A549 (cell line): ENCODE results near the gene FOXO1. TPM values are rescaled to one million over a fixed set of nuclear protein-coding genes. Genes with fewer than 3 reads are reported as not detected.

Source experiments
- ATAC-seq, 2 experiments: fragments of 200-7000 bp in 1 of 2; fragments of >200 bp in 1 of 2; cut with Nextera tagmentation in 1 of 2; cut with Tn5 transposase in 1 of 2; 3 replicates each; pipeline versions ENCODE4 v1.8.0 to v1.9.1; 2018 to 2020; ENCODE audit warnings: mild to moderate bottlenecking in 1 of 2, moderate library complexity in 1 of 2
- CTCF ChIA-PET: fragments of 300-600 bp; sonication (Branson Sonifier 250); formaldehyde crosslinking; extraction: SDS; loops from one replicate; lab custom pipeline; 2021; ENCODE audit warnings: antibody characterized with exemption, inconsistent platforms; lab: Yijun Ruan, JAX
- POLR2A ChIA-PET: fragments of 350-600 bp; formaldehyde crosslinking; extraction: SDS; loops from one replicate; lab custom pipeline; 2021; ENCODE audit warnings: antibody characterized with exemption, inconsistent platforms; lab: Yijun Ruan, JAX
- DNase-seq, 2 experiments: peaks; one replicate each; pipeline versions ENCODE4 v3.0.0 to v3.0.0-alpha.2; 2011 to 2016; ENCODE audit warnings: low read depth in 1 of 2, low spot score in 1 of 2
- FAIRE-seq: peaks from 2 replicates; lab custom pipeline; 2011; peaks lifted over from hg19 to GRCh38; lab: Jason Lieb, UNC
- H3K27ac ChIP-seq, 2 experiments: fragments of >200 bp; sonication (Bioruptor Twin); formaldehyde crosslinking; 3 replicates each; pipeline ENCODE4 v1.5.1; 2016 to 2017
- H3K4me1 ChIP-seq: fragments of >200 bp; sonication (Bioruptor Twin); formaldehyde crosslinking; 3 replicates; pipeline ENCODE4 v1.6.1; 2016
- H3K4me2 ChIP-seq: fragments of >200 bp; sonication (Bioruptor Twin); formaldehyde crosslinking; 3 replicates; pipeline ENCODE4 v1.6.1; 2016
- H3K4me3 ChIP-seq: fragments of >200 bp; sonication (Bioruptor Twin); formaldehyde crosslinking; 3 replicates; pipeline ENCODE4 v1.5.1; 2016
- H3K9me3 ChIP-seq: fragments of >200 bp; sonication (Bioruptor Twin); formaldehyde crosslinking; 3 replicates; pipeline ENCODE4 v1.6.1; 2016
- BHLHE40 ChIP-seq: IDR thresholded peaks from 2 replicates; pipeline ENCODE4 v1.6.1; 2012; ENCODE audit warnings: low read depth, low read length, inconsistent platforms
- CBX8 ChIP-seq: fragments of 200-600 bp; sonication (generic); IDR thresholded peaks from 2 replicates; pipeline ENCODE4 v1.6.1; 2016
- CEBPB ChIP-seq, 2 experiments: fragments of >200 bp in 1 of 2; sonication (Bioruptor Twin) in 1 of 2; formaldehyde crosslinking in 1 of 2; IDR thresholded peaks; 2 replicates each; pipeline ENCODE4 v1.6.1; 2012 to 2016
- CHD4 ChIP-seq: fragments of 200-600 bp; sonication (generic); IDR thresholded peaks from 2 replicates; pipeline ENCODE4 v1.6.1; 2016; ENCODE audit warnings: antibody characterized with exemption, mild to moderate bottlenecking, borderline replicate concordance
- EHMT2 ChIP-seq: fragments of 200-600 bp; sonication (generic); IDR thresholded peaks from 2 replicates; pipeline ENCODE4 v1.6.1; 2016; ENCODE audit warnings: antibody characterized with exemption, low read depth, mild to moderate bottlenecking, moderate library complexity
- FOSB ChIP-seq: fragments of 250-450 bp; sonication (Bioruptor Pico); IDR thresholded peaks from 2 replicates; pipeline ENCODE4 v1.5.0; 2020; ENCODE audit warnings: mild to moderate bottlenecking, moderate library complexity
- FOXS1 ChIP-seq: fragments of 250-450 bp; sonication (Bioruptor Pico); IDR thresholded peaks from 2 replicates; pipeline ENCODE4 v1.5.0; 2020; ENCODE audit warnings: mild to moderate bottlenecking, moderate library complexity
- GATA3 ChIP-seq: IDR thresholded peaks from 2 replicates; pipeline ENCODE4 v1.6.1; 2012; ENCODE audit warnings: borderline replicate concordance
- HDAC2 ChIP-seq: fragments of 200-600 bp; sonication (generic); IDR thresholded peaks from 2 replicates; pipeline ENCODE4 v1.6.1; 2016
- JUN ChIP-seq, 2 experiments: fragments of >200 bp; sonication (Bioruptor Twin); formaldehyde crosslinking; IDR thresholded peaks; 2 replicates in 1 of 2; 3 replicates in 1 of 2; pipeline ENCODE4 v1.6.1; 2016 to 2017
- JUNB ChIP-seq: fragments of >200 bp; sonication (Bioruptor Twin); formaldehyde crosslinking; IDR thresholded peaks from 2 replicates; pipeline ENCODE4 v1.6.1; 2016
- KDM1A ChIP-seq: fragments of 200-600 bp; sonication (generic); IDR thresholded peaks from 2 replicates; pipeline ENCODE4 v1.6.1; 2016; ENCODE audit warnings: low read depth, mild to moderate bottlenecking
- NPAS2 ChIP-seq: fragments of 250-450 bp; sonication (Bioruptor Pico); IDR thresholded peaks from 2 replicates; pipeline ENCODE4 v1.8.0; 2022; ENCODE audit warnings: mild to moderate bottlenecking, moderate library complexity, borderline replicate concordance
- NR3C1 ChIP-seq: fragments of >200 bp; sonication (Bioruptor Twin); formaldehyde crosslinking; IDR thresholded peaks from 3 replicates; pipeline ENCODE4 v1.6.1; 2017
- PHF8 ChIP-seq: fragments of 200-600 bp; sonication (generic); IDR thresholded peaks from 2 replicates; pipeline ENCODE4 v1.6.1; 2016; ENCODE audit warnings: low read depth, mild to moderate bottlenecking, antibody characterized with exemption, moderate library complexity, borderline replicate concordance
- RAD21 ChIP-seq, 2 experiments: fragments of >200 bp in 1 of 2; sonication (Bioruptor Twin) in 1 of 2; formaldehyde crosslinking in 1 of 2; IDR thresholded peaks in 1 of 2; conservative IDR thresholded peaks in 1 of 2; 2 replicates in 1 of 2; 3 replicates in 1 of 2; pipeline ENCODE4 v1.6.1; 2012 to 2018; ENCODE audit warnings: inconsistent platforms in 1 of 2
- RARB ChIP-seq: fragments of 250-450 bp; sonication (Bioruptor Pico); IDR thresholded peaks from 2 replicates; pipeline ENCODE4 v1.8.0; 2021; ENCODE audit warnings: mild to moderate bottlenecking, moderate library complexity
- RCOR1 ChIP-seq: fragments of 150-350 bp; IDR thresholded peaks from 2 replicates; pipeline ENCODE4 v1.6.1; 2014; ENCODE audit warnings: antibody characterized with exemption, low read length, low read depth
- RFX5 ChIP-seq: fragments of 450-650 bp; IDR thresholded peaks from 2 replicates; pipeline ENCODE4 v1.7.1; 2014; ENCODE audit warnings: antibody characterized with exemption, mild to moderate bottlenecking, moderate library complexity
- SREBF2 ChIP-seq: fragments of 450-650 bp; IDR thresholded peaks from 2 replicates; pipeline ENCODE4 v1.6.1; 2014; ENCODE audit warnings: mild to moderate bottlenecking, moderate library complexity
- ZFP36 ChIP-seq: fragments of 450-650 bp; IDR thresholded peaks from 2 replicates; pipeline ENCODE4 v1.6.1; 2014; ENCODE audit warnings: borderline replicate concordance; ENCODE audit not compliant: partially characterized antibody
- ZNF302 ChIP-seq: fragments of 250-450 bp; sonication (Bioruptor Pico); IDR thresholded peaks from 2 replicates; pipeline ENCODE4 v1.9.0; 2021; ENCODE audit warnings: inconsistent platforms, mild to moderate bottlenecking, moderate library complexity
- ZSCAN20 ChIP-seq: fragments of 250-450 bp; sonication (Bioruptor Pico); IDR thresholded peaks from 2 replicates; pipeline ENCODE4 v1.8.0; 2022; ENCODE audit warnings: mild to moderate bottlenecking, moderate library complexity
- WGBS: methylation state at CpG from one replicate; pipeline ENCODE4 v1.1.6; 2017; ENCODE audit errors: missing lambda C conversion rate; 5-methylcytosine and 5-hydroxymethylcytosine counted together
- polyA plus RNA-seq, 4 experiments: library from polyadenylated mRNA; depleted of rRNA in 3 of 4; stranded (reverse); fragments of >200 nt; fragmentation: RNase III in 1 of 4; extraction: RNeasy Plus Mini Kit Qiagen cat#74134 plus additional on column Dnase treatment in 1 of 4; gene quantifications; 2 replicates in 3 of 4; 3 replicates in 1 of 4; pipeline ENCODE4 v1.2.3, GENCODE V29; 2011 to 2017
- TF ChIP-seq, protein P1 (sequence below): IDR thresholded peaks from 2 replicates; pipeline ENCODE4 v1.6.1; 2012
- TF ChIP-seq, protein P2 (sequence below): fragments of 450-650 bp; IDR thresholded peaks from 2 replicates; pipeline ENCODE4 v1.6.1; 2014; ENCODE audit warnings: antibody characterized with exemption
- TF ChIP-seq, protein P3 (sequence below): fragments of >200 bp; sonication (Bioruptor Twin); formaldehyde crosslinking; IDR thresholded peaks from 3 replicates; pipeline ENCODE4 v1.5.1; 2016
- TF ChIP-seq, protein P4 (sequence below): IDR thresholded peaks from 2 replicates; pipeline ENCODE4 v1.6.1; 2012
- TF ChIP-seq, protein P5 (sequence below): fragments of >200 bp; sonication (Bioruptor Twin); formaldehyde crosslinking; IDR thresholded peaks from 3 replicates; pipeline ENCODE4 v1.6.1; 2016

FOXO1 gene
- polyA plus RNA-seq, 2 of the 4 experiments (the other 2 are of a cell fraction), result 2.2 to 3.6 TPM

DNA sequence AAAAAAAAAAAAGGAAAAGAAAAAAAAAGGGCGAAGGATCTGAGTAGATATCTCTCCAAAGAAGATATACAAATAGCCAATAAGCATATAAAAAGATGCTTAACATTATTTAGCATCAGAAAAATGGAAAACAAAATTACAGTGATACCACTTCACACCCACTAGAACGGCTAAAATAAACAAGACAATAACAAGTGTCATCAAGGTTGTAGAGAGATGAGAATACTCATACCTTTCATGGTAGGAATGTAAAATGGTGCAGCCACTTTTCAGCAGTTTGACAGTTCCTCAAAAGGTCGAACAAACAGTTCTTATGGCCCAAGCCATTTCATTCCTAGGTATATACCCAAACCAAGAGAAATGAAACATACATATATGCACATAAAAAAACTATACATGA is 33.5 kb downstream of the FOXO1 start:
- no peaks in the 10 kb centered on the region for H3K9me3 ChIP-seq
- ChIA-PET CTCF (interaction anchor here (0.6 kb wide), 1 partner anchor 991 kb away, joined by 3 read pairs; no protein-coding TSS in a partner anchor), POLR2A (no interaction called here)
- ATAC-seq (no peak), FAIRE-seq (no peak), DNase-seq (no peak)
- H3K4me1 ChIP-seq, result 0 out of 3 replicates have a peak, but pooled peaks cover 3% of the 10 kb centered on the region
- no peak for TF ChIP-seq HDAC2
- no peak for TF ChIP-seq CHD4
- TF ChIP-seq, protein P1, sequence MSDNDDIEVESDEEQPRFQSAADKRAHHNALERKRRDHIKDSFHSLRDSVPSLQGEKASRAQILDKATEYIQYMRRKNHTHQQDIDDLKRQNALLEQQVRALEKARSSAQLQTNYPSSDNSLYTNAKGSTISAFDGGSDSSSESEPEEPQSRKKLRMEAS, result no peak
- TF ChIP-seq SREBF2, result no peak
- no peak for TF ChIP-seq FOSB (CRISPR knock-in tag)
- TF ChIP-seq PHF8, result no peak
- TF ChIP-seq FOXS1, result no peak
- no peak for TF ChIP-seq GATA3
- no peak for TF ChIP-seq RARB (CRISPR knock-in tag)
- no peak for TF ChIP-seq KDM1A
- no peak for TF ChIP-seq RCOR1
- WGBS, result 82% methylated on average over 3 of the region's 3 CpGs
- H3K4me2 ChIP-seq, result no peak overlapping the region
- no peak overlapping the region for H3K4me3 ChIP-seq
- H3K27ac ChIP-seq, result no peak overlapping the region

DNA sequence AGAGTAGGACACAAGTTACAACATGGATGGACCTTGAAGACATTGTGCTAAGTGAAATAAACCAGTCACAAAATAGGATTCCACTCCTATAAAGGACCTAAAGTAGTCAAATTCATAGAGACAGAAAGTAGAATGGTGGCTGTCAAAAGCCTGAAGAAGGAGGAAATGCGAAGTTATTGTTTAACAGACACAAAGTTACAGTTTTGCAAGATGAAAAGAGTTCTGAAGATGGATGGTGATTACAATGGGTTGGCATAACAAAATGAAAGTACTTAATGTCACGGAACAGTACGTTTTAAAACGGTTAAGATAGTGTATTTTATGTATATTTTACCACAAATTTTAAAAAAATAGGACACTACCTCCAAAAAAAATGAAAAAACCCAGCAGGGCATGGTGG is 34.8 kb downstream of the FOXO1 start:
- no peak for ATAC-seq
- FAIRE-seq, result no peak
- H3K27ac ChIP-seq, result no peak overlapping the region
- H3K4me2 ChIP-seq, result no peak overlapping the region
- no peak for DNase-seq
- POLR2A ChIA-PET, result no interaction called here
- no peak for TF ChIP-seq ZFP36
- TF ChIP-seq FOSB (CRISPR knock-in tag), result no peak
- TF ChIP-seq, protein P2, sequence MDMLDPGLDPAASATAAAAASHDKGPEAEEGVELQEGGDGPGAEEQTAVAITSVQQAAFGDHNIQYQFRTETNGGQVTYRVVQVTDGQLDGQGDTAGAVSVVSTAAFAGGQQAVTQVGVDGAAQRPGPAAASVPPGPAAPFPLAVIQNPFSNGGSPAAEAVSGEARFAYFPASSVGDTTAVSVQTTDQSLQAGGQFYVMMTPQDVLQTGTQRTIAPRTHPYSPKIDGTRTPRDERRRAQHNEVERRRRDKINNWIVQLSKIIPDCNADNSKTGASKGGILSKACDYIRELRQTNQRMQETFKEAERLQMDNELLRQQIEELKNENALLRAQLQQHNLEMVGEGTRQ, result no peak
- TF ChIP-seq, all 56 proteins: peak for 0
- no peak overlapping the region for H3K4me3 ChIP-seq
- H3K4me1 ChIP-seq, result 0 out of 3 replicates have a peak, but pooled peaks cover 3% of the 10 kb centered on the region
- CTCF ChIA-PET, result no interaction called here
- no peaks in the 10 kb centered on the region for H3K9me3 ChIP-seq
- 77% methylated on average over 4 of the region's 4 CpGs for WGBS

DNA sequence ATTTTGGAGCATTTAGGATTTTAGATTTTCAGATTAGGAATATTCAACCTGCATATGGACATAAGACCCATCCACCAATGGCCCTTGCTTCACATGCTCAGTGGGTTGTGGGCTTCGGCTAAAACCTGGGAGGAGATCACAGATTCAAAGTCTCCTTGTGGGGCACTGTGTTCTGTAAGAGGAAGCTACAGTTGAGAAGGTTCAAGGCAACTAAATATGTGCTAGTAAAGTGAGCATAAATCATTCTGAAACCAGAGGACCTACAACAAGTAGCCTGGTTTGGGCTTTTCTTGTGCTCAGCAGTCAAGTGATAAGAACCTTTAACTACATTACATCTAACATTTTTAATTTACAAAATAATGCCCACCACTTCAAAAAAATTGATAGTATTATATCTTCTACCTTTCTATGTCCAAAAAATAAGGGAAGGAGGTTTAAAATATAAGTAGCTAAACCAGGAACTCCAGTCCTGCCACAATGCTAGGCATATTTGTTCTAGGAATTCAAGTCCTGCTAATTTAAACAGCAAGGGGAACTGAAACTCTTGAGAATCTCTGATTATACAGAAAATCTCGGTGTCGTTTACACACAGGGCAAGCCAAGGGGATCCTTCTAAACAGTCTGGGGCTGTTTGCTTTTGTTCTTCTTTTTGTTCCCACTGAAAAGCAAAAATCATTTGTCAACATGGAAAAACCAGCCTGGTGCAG is 36.6 kb downstream of the FOXO1 start:
- Histone ChIP-seq H3K9me3 (no peaks in the 10 kb centered on the region), H3K4me1 (no peaks in the 10 kb centered on the region), H3K4me3 (no peak overlapping the region), H3K4me2 (no peak overlapping the region), H3K27ac (no peak overlapping the region)
- ATAC-seq (no peak), DNase-seq (no peak), FAIRE-seq (no peak)
- POLR2A ChIA-PET, result no interaction called here
- CTCF ChIA-PET, result no interaction called here
- WGBS, result 87% methylated on average over 3 of the region's 3 CpGs
- TF ChIP-seq BHLHE40, result no peak
- TF ChIP-seq SREBF2, result no peak
- TF ChIP-seq EHMT2, result no peak
- no peak for TF ChIP-seq RAD21 (conservative IDR thresholded peaks at IDR 0.05 in 1 of 2, IDR thresholded peaks at IDR 0.05 in 1 of 2)
- no peak for TF ChIP-seq CEBPB (IDR thresholded peaks at IDR 0.05)
- TF ChIP-seq, protein P3, sequence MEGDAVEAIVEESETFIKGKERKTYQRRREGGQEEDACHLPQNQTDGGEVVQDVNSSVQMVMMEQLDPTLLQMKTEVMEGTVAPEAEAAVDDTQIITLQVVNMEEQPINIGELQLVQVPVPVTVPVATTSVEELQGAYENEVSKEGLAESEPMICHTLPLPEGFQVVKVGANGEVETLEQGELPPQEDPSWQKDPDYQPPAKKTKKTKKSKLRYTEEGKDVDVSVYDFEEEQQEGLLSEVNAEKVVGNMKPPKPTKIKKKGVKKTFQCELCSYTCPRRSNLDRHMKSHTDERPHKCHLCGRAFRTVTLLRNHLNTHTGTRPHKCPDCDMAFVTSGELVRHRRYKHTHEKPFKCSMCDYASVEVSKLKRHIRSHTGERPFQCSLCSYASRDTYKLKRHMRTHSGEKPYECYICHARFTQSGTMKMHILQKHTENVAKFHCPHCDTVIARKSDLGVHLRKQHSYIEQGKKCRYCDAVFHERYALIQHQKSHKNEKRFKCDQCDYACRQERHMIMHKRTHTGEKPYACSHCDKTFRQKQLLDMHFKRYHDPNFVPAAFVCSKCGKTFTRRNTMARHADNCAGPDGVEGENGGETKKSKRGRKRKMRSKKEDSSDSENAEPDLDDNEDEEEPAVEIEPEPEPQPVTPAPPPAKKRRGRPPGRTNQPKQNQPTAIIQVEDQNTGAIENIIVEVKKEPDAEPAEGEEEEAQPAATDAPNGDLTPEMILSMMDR, result no peak
- no peak for TF ChIP-seq NR3C1
- no peak for TF ChIP-seq FOSB (CRISPR knock-in tag)
- no peak for TF ChIP-seq RFX5
- no peak for TF ChIP-seq ZNF302 (CRISPR knock-in tag)
- no peak for TF ChIP-seq JUNB
- TF ChIP-seq, protein P4, sequence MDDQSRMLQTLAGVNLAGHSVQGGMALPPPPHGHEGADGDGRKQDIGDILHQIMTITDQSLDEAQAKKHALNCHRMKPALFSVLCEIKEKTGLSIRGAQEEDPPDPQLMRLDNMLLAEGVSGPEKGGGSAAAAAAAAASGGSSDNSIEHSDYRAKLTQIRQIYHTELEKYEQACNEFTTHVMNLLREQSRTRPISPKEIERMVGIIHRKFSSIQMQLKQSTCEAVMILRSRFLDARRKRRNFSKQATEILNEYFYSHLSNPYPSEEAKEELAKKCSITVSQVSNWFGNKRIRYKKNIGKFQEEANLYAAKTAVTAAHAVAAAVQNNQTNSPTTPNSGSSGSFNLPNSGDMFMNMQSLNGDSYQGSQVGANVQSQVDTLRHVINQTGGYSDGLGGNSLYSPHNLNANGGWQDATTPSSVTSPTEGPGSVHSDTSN, result no peak
- TF ChIP-seq CBX8, result no peak
- TF ChIP-seq NPAS2 (CRISPR knock-in tag), result no peak
- no peak for TF ChIP-seq JUN (IDR thresholded peaks at IDR 0.05)
- TF ChIP-seq, protein P5, sequence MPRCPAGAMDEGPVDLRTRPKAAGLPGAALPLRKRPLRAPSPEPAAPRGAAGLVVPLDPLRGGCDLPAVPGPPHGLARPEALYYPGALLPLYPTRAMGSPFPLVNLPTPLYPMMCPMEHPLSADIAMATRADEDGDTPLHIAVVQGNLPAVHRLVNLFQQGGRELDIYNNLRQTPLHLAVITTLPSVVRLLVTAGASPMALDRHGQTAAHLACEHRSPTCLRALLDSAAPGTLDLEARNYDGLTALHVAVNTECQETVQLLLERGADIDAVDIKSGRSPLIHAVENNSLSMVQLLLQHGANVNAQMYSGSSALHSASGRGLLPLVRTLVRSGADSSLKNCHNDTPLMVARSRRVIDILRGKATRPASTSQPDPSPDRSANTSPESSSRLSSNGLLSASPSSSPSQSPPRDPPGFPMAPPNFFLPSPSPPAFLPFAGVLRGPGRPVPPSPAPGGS, result no peak
- TF ChIP-seq ZSCAN20 (CRISPR knock-in tag), result no peak
